SK-N-SH treated with all-trans-retinoic acid at 6 μM for 48 hours (cell line): ENCODE measurements around the gene WSCD2.

Experiments used
- ATAC-seq: fragments of 200-7000 bp; cut with Tn5 transposase; 3 replicates; pipeline ENCODE4 v1.9.1; 2020; ENCODE audit warnings: mild to moderate bottlenecking, moderate library complexity
- ARNTL ChIP-seq: fragments of 450-650 bp; formaldehyde crosslinking; IDR thresholded peaks from 2 replicates; pipeline ENCODE4 v1.5.0; 2020; ENCODE audit warnings: low read depth, mild to moderate bottlenecking, moderate library complexity, borderline replicate concordance
- BACH2 ChIP-seq: fragments of 250-450 bp; sonication (Bioruptor Pico); IDR thresholded peaks from 2 replicates; pipeline ENCODE4 v1.9.0; 2021; ENCODE audit warnings: mild to moderate bottlenecking, borderline replicate concordance
- CSDC2 ChIP-seq: fragments of 250-450 bp; sonication (Bioruptor Pico); IDR thresholded peaks from 2 replicates; pipeline ENCODE4 v1.5.0; 2020; ENCODE audit warnings: mild to moderate bottlenecking, moderate library complexity
- ESRRG ChIP-seq: fragments of 250-450 bp; sonication (Bioruptor Pico); IDR thresholded peaks from 2 replicates; pipeline ENCODE4 v1.6.1; 2021; ENCODE audit warnings: mild to moderate bottlenecking
- GLIS3 ChIP-seq: fragments of 250-450 bp; sonication (Bioruptor Pico); IDR thresholded peaks from 2 replicates; pipeline ENCODE4 v1.5.0; 2020; ENCODE audit warnings: mild to moderate bottlenecking, moderate library complexity
- OSR1 ChIP-seq: fragments of 250-450 bp; sonication (Bioruptor Pico); IDR thresholded peaks from 2 replicates; pipeline ENCODE4 v1.8.0; 2022; ENCODE audit warnings: moderate library complexity, mild to moderate bottlenecking, inconsistent platforms
- PPARA ChIP-seq: fragments of 250-450 bp; sonication (Bioruptor Pico); IDR thresholded peaks from 2 replicates; pipeline ENCODE4 v1.5.0; 2020; ENCODE audit warnings: mild to moderate bottlenecking, borderline replicate concordance
- SNAI2 ChIP-seq: fragments of 250-450 bp; sonication (Bioruptor Pico); IDR thresholded peaks from 2 replicates; pipeline ENCODE4 v1.5.0; 2020; ENCODE audit warnings: mild to moderate bottlenecking, moderate library complexity
- TCF4 ChIP-seq: fragments of 250-450 bp; sonication (Bioruptor Pico); IDR thresholded peaks from 2 replicates; pipeline ENCODE4 v1.8.0; 2021; ENCODE audit warnings: mild to moderate bottlenecking, moderate library complexity, borderline replicate concordance
- TOX ChIP-seq: fragments of 250-450 bp; sonication (Bioruptor Pico); IDR thresholded peaks from 2 replicates; pipeline ENCODE4 v1.8.0; 2021; ENCODE audit warnings: mild to moderate bottlenecking, moderate library complexity, borderline replicate concordance
- ZC3H10 ChIP-seq: fragments of 250-450 bp; sonication (Bioruptor Pico); IDR thresholded peaks from 2 replicates; pipeline ENCODE4 v1.5.1; 2021; ENCODE audit warnings: mild to moderate bottlenecking, moderate library complexity
- ZFP3 ChIP-seq: fragments of 250-450 bp; sonication (Bioruptor Pico); IDR thresholded peaks from 2 replicates; pipeline ENCODE4 v1.5.0; 2020; ENCODE audit warnings: mild to moderate bottlenecking, moderate library complexity
- ZFP30 ChIP-seq: fragments of 450-650 bp; formaldehyde crosslinking; IDR thresholded peaks from 2 replicates; pipeline ENCODE4 v1.5.0; 2022; ENCODE audit warnings: mild to moderate bottlenecking, moderate library complexity
- ZNF565 ChIP-seq: fragments of 450-650 bp; formaldehyde crosslinking; conservative IDR thresholded peaks from 2 replicates; pipeline ENCODE4 v1.5.0; 2020; ENCODE audit warnings: low read depth, mild to moderate bottlenecking, moderate library complexity
- ZNF70 ChIP-seq: fragments of 450-650 bp; formaldehyde crosslinking; IDR thresholded peaks from 2 replicates; pipeline ENCODE4 v1.5.0; 2020; ENCODE audit warnings: mild to moderate bottlenecking, moderate library complexity
- ZNF8 ChIP-seq: fragments of 450-650 bp; formaldehyde crosslinking; IDR thresholded peaks from 2 replicates; pipeline ENCODE4 v1.5.0; 2020; ENCODE audit warnings: mild to moderate bottlenecking, moderate library complexity
- TF ChIP-seq, protein P1 (sequence below): fragments of 250-450 bp; sonication (Bioruptor Pico); IDR thresholded peaks from 2 replicates; pipeline ENCODE4 v1.8.0; 2020; ENCODE audit warnings: mild to moderate bottlenecking, moderate library complexity, borderline replicate concordance
- TF ChIP-seq, protein P2 (sequence below): fragments of 250-450 bp; sonication (Bioruptor Pico); IDR thresholded peaks from 2 replicates; pipeline ENCODE4 v1.5.1; 2020; ENCODE audit warnings: low read depth, mild to moderate bottlenecking, moderate library complexity
- TF ChIP-seq, protein P3 (sequence below): fragments of 250-450 bp; sonication (Bioruptor Pico); IDR thresholded peaks from 2 replicates; pipeline ENCODE4 v1.5.0; 2020; ENCODE audit warnings: mild to moderate bottlenecking, moderate library complexity
- TF ChIP-seq, protein P4 (sequence below): fragments of 250-450 bp; sonication (Bioruptor Pico); IDR thresholded peaks from 2 replicates; pipeline ENCODE4 v1.8.0; 2021; ENCODE audit warnings: low read depth, mild to moderate bottlenecking, moderate library complexity, borderline replicate concordance

WSCD2 gene

DNA sequence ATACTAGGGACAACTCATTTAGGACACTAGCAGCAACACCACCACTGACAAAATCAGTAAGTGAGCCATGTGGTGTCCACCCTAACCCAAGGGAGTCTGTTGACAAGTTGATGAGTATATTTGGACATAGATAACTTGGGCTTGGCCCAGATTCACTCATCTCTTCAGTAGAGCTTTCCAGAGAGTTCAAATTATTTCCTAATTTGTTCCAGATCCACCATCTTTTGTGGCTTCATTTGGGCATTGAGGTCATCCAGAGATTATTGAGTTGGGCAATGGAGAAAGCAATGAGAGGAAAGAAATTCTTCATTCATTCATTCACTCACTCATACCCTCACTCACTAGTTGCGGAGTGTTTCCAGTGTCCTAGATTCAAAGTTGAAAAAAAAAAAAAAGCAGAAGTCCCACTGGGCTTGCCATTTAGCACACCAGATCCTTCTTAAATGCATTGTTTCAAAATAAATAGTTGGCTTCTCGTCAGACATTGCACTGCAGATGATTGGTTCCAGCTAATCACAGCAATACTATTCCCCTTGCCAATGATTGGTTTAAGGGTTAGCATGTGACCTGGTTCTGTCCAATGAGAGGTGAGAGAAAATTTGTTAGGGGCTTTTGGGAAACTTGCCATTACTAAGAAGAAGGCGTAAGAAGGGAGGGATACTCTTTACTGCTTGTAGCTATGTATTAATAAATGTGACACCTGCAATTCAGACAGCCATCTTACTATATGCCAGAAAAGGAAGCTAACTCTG lies 31.8 kb upstream of the WSCD2 start:
- ATAC-seq: no peak
- TF ChIP-seq OSR1 (CRISPR knock-in tag) (no peak), ZFP30 (no peak), GLIS3 (CRISPR knock-in tag) (no peak), ZFP3 (CRISPR knock-in tag) (no peak), CSDC2 (CRISPR knock-in tag) (no peak), TCF4 (CRISPR knock-in tag) (no peak)
- TF ChIP-seq, protein P1, sequence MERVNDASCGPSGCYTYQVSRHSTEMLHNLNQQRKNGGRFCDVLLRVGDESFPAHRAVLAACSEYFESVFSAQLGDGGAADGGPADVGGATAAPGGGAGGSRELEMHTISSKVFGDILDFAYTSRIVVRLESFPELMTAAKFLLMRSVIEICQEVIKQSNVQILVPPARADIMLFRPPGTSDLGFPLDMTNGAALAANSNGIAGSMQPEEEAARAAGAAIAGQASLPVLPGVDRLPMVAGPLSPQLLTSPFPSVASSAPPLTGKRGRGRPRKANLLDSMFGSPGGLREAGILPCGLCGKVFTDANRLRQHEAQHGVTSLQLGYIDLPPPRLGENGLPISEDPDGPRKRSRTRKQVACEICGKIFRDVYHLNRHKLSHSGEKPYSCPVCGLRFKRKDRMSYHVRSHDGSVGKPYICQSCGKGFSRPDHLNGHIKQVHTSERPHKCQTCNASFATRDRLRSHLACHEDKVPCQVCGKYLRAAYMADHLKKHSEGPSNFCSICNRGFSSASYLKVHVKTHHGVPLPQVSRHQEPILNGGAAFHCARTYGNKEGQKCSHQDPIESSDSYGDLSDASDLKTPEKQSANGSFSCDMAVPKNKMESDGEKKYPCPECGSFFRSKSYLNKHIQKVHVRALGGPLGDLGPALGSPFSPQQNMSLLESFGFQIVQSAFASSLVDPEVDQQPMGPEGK (CRISPR knock-in tag): no peak
- TF ChIP-seq, protein P2, sequence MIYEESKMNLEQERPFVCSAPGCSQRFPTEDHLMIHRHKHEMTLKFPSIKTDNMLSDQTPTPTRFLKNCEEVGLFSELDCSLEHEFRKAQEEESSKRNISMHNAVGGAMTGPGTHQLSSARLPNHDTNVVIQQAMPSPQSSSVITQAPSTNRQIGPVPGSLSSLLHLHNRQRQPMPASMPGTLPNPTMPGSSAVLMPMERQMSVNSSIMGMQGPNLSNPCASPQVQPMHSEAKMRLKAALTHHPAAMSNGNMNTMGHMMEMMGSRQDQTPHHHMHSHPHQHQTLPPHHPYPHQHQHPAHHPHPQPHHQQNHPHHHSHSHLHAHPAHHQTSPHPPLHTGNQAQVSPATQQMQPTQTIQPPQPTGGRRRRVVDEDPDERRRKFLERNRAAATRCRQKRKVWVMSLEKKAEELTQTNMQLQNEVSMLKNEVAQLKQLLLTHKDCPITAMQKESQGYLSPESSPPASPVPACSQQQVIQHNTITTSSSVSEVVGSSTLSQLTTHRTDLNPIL (CRISPR knock-in tag): no peak
- TF ChIP-seq, protein P3, sequence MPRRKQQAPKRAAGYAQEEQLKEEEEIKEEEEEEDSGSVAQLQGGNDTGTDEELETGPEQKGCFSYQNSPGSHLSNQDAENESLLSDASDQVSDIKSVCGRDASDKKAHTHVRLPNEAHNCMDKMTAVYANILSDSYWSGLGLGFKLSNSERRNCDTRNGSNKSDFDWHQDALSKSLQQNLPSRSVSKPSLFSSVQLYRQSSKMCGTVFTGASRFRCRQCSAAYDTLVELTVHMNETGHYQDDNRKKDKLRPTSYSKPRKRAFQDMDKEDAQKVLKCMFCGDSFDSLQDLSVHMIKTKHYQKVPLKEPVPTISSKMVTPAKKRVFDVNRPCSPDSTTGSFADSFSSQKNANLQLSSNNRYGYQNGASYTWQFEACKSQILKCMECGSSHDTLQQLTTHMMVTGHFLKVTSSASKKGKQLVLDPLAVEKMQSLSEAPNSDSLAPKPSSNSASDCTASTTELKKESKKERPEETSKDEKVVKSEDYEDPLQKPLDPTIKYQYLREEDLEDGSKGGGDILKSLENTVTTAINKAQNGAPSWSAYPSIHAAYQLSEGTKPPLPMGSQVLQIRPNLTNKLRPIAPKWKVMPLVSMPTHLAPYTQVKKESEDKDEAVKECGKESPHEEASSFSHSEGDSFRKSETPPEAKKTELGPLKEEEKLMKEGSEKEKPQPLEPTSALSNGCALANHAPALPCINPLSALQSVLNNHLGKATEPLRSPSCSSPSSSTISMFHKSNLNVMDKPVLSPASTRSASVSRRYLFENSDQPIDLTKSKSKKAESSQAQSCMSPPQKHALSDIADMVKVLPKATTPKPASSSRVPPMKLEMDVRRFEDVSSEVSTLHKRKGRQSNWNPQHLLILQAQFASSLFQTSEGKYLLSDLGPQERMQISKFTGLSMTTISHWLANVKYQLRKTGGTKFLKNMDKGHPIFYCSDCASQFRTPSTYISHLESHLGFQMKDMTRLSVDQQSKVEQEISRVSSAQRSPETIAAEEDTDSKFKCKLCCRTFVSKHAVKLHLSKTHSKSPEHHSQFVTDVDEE (CRISPR knock-in tag): no peak

GRCh38 chr12:108098374-108098773 lies 30.7 kb upstream of the WSCD2 start:
- TF ChIP-seq ESRRG (CRISPR knock-in tag): no peak
- no peak for TF ChIP-seq PPARA (CRISPR knock-in tag)
- TF ChIP-seq ARNTL (CRISPR knock-in tag): no peak
- TF ChIP-seq ZNF8 (CRISPR knock-in tag): no peak
- no peak for TF ChIP-seq CSDC2 (CRISPR knock-in tag)
- no peak for TF ChIP-seq SNAI2 (CRISPR knock-in tag)
- no peak for TF ChIP-seq ZNF70
- TF ChIP-seq BACH2: no peak
- no peak for TF ChIP-seq ZNF565 (CRISPR knock-in tag)
- TF ChIP-seq, protein P3 (CRISPR knock-in tag): no peak
- TF ChIP-seq, protein P4, sequence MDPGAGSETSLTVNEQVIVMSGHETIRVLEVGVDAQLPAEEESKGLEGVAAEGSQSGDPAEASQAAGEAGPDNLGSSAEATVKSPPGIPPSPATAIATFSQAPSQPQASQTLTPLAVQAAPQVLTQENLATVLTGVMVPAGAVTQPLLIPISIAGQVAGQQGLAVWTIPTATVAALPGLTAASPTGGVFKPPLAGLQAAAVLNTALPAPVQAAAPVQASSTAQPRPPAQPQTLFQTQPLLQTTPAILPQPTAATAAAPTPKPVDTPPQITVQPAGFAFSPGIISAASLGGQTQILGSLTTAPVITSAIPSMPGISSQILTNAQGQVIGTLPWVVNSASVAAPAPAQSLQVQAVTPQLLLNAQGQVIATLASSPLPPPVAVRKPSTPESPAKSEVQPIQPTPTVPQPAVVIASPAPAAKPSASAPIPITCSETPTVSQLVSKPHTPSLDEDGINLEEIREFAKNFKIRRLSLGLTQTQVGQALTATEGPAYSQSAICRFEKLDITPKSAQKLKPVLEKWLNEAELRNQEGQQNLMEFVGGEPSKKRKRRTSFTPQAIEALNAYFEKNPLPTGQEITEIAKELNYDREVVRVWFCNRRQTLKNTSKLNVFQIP: no peak
- no peak for TF ChIP-seq GLIS3 (CRISPR knock-in tag)
- TF ChIP-seq TCF4 (CRISPR knock-in tag): no peak
- TF ChIP-seq ZC3H10 (CRISPR knock-in tag): no peak
- TF ChIP-seq, protein P2 (CRISPR knock-in tag): no peak
- no peak for TF ChIP-seq TOX (CRISPR knock-in tag)
- ATAC-seq: no peak
